NB4 (cell line): ENCODE data around the gene PHF8.

Experiments
- DNase-seq: peaks from one replicate; pipeline ENCODE4 v3.0.0; 2010; ENCODE audit warnings: low read depth
- H3K4me3 ChIP-seq: one replicate; pipeline ENCODE4 v1.5.1; 2011; ENCODE audit warnings: mild to moderate bottlenecking, low read depth, low read length, moderate library complexity
- CTCF ChIP-seq: IDR thresholded peaks from one replicate; pipeline ENCODE4 v1.5.1; 2012; ENCODE audit warnings: low read depth, low read length
- MYC ChIP-seq: IDR thresholded peaks from 2 replicates; pipeline ENCODE4 v1.6.1; 2011; ENCODE audit warnings: low read depth, low read length
- POLR2A ChIP-seq: IDR thresholded peaks from 2 replicates; pipeline ENCODE4 v1.6.1; 2011; ENCODE audit warnings: mild to moderate bottlenecking; ENCODE audit not compliant: insufficient read length; ENCODE audit errors: extremely low read depth
- TF ChIP-seq, protein P1 (sequence below): IDR thresholded peaks from 2 replicates; pipeline ENCODE4 v1.6.1; 2011; ENCODE audit warnings: low read depth, low read length

PHF8 gene

GRCh38 chrX:53969540-53969939 lies 74.7 kb downstream of the PHF8 start:
- no peak overlapping the region for H3K4me3 ChIP-seq
- TF ChIP-seq POLR2A (no peak), MYC (no peak), CTCF (no peak)
- TF ChIP-seq, protein P1, sequence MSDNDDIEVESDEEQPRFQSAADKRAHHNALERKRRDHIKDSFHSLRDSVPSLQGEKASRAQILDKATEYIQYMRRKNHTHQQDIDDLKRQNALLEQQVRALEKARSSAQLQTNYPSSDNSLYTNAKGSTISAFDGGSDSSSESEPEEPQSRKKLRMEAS, result no peak
- no peak for DNase-seq

GRCh38 chrX:53950130-53950733 lies 94.0 kb downstream of the PHF8 start:
- no peak overlapping the region for H3K4me3 ChIP-seq
- DNase-seq, result no peak
- TF ChIP-seq MYC (no peak), CTCF (no peak), POLR2A (no peak)
- TF ChIP-seq, protein P1, result no peak

GRCh38 chrX:53940180-53940579 lies 104.1 kb downstream of the PHF8 start:
- no peak overlapping the region for H3K4me3 ChIP-seq
- TF ChIP-seq POLR2A (no peak), MYC (no peak), CTCF (no peak)
- TF ChIP-seq, protein P1, result no peak
- no peak for DNase-seq

DNA sequence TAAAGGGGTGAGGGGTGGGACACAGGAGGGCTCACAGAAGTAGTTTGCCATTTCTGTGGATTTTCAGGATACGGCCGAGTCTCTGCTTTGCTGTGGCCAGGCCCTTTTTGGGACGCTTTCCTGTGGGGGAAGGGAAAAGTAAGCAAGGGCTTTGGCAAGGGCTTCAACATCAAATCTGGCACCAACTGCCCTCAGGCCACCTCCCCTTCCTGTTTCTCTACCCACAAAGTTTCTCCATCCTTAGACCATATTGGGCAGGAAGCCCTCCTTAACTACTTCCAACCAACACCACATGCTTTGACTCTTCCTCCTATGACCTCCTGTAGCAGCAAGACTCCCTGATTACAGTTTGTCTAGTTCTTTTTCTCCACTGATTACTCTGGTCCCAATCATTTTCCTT lies 105.1 kb downstream of the PHF8 start:
- no peak overlapping the region for H3K4me3 ChIP-seq
- peak; percentile 77 for DNase-seq
- TF ChIP-seq, protein P1, result peak; percentile 53
- peak; percentile 62 for TF ChIP-seq MYC
- TF ChIP-seq POLR2A, result no peak
- TF ChIP-seq CTCF, result no peak

DNA sequence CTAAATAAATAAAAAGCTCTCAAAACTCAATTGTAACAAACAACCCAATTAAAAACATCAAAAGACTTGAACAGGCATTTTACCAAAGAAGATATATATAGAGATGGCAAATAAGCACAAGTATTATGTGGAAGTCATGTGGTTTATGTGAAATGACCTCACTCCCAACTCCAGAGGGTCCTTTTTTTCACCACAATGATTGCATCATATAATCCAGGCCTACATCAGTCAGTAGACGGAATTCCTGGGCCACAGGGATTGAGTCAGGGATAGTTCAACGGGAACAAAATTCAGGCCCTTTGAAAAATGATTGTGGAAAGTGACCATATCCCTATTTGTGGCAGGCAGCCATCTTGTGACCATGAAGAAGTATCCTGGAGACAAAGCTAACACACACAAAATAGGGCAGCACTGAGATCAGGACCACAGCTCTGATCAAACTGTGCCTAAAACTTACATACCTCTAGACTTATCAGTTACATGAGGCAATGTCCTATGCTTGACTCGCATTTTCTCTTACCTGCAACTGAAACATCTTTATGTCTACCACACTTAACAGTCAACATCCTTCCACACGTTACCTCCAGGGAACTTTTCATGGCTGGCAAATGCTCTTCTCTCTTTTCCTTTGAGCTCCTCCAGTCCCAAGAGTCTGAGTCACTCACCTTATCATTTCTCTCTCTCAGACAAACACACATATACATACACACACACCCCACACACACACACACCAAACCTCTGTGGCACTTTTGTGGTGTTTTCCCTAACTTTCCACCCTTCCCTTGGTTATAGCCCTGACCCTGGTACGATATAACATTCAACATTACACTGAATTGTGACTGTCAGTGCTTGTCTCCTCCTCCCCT lies 113.5 kb downstream of the PHF8 start:
- H3K4me3 ChIP-seq, result no peak overlapping the region
- DNase-seq, result peak; percentile 14
- TF ChIP-seq CTCF (no peak), MYC (no peak)
- TF ChIP-seq, protein P1, result no peak
